Measurements from ENCODE around the gene CEMIP. TPM values are rescaled to one million over a fixed set of nuclear protein-coding genes. Genes with fewer than 3 reads are reported as not detected.
A peak's percentile ranks its signal among the peaks of the same experiment; 100 is the strongest.

Gene CEMIP
- total RNA-seq, 1 donor from 2014 or later, result 3.6 TPM

DNA sequence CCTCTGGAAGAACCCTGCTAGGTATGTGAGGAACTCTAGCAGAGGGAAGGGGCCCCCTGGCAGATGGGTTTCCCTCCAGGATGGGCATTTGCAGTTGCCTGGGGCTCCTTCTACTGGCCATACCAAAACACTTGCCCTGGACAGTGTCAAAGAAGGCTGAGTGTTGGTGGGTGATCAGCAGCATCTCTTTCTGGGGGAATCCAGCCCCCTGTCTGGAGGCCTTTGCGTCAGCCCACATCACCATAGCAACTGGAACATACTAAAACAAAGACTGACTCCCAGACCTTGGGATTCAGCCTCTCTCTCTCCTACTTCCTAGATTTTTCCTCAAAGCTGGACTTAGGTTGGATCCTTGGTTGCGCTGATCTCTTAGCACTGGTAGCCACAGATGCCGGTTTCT lies 8.1 kb downstream of the CEMIP start:
- peaks cover 55% of the 10 kb centered on the region for H4K20me1 ChIP-seq (ENCODE audit: insufficient read depth, low read length)
- no peaks in the 10 kb centered on the region for H3K4me1 ChIP-seq (ENCODE audit: insufficient read depth, low read length)
- H3K27me3 ChIP-seq (ENCODE audit: insufficient read depth, low read length), result peaks cover 3% of the 10 kb centered on the region
- H3K4me3 Mint-ChIP-seq (ENCODE audit: unreplicated experiment), result no peak overlapping the region
- no peaks in the 10 kb centered on the region for H3K36me3 Mint-ChIP-seq (ENCODE audit: low read depth, unreplicated experiment)
- H3K9ac ChIP-seq (ENCODE audit: low read length), result no peak overlapping the region
- H3K27me3 Mint-ChIP-seq (ENCODE audit: low read depth, unreplicated experiment), result peaks cover 35% of the 10 kb centered on the region
- no peaks in the 10 kb centered on the region for H3K9me3 Mint-ChIP-seq (ENCODE audit: unreplicated experiment)
- H3K4me3 ChIP-seq (ENCODE audit: insufficient read depth, low read depth, low read length), result no peak overlapping the region
- H3K4me1 Mint-ChIP-seq (ENCODE audit: low read depth, unreplicated experiment), result peaks cover 6% of the 10 kb centered on the region
- H3K36me3 ChIP-seq (ENCODE audit: insufficient read depth, low read length), result peaks cover 3% of the 10 kb centered on the region
- no peak overlapping the region for H3K27ac ChIP-seq (ENCODE audit: low read depth, low read length)
- H3K9me3 ChIP-seq (ENCODE audit: insufficient read depth, low read depth, low read length), result no peaks in the 10 kb centered on the region
- DNase-seq (ENCODE audit: low read depth), result no peak
- TF ChIP-seq EZH2 (IDR thresholded peaks at IDR 0.05; ENCODE audit: insufficient read depth, low read length), result no peak
- TF ChIP-seq, protein P1, sequence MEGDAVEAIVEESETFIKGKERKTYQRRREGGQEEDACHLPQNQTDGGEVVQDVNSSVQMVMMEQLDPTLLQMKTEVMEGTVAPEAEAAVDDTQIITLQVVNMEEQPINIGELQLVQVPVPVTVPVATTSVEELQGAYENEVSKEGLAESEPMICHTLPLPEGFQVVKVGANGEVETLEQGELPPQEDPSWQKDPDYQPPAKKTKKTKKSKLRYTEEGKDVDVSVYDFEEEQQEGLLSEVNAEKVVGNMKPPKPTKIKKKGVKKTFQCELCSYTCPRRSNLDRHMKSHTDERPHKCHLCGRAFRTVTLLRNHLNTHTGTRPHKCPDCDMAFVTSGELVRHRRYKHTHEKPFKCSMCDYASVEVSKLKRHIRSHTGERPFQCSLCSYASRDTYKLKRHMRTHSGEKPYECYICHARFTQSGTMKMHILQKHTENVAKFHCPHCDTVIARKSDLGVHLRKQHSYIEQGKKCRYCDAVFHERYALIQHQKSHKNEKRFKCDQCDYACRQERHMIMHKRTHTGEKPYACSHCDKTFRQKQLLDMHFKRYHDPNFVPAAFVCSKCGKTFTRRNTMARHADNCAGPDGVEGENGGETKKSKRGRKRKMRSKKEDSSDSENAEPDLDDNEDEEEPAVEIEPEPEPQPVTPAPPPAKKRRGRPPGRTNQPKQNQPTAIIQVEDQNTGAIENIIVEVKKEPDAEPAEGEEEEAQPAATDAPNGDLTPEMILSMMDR (IDR thresholded peaks at IDR 0.05; ENCODE audit: insufficient read depth, low read depth, low read length), result no peak
- H3K79me2 ChIP-seq (ENCODE audit: insufficient read depth, low read length), result no peaks in the 10 kb centered on the region
- no peak overlapping the region for H2AFZ ChIP-seq (ENCODE audit: low read depth, low read length)
- no peak for FAIRE-seq
- no peak overlapping the region for H3K27ac Mint-ChIP-seq (ENCODE audit: unreplicated experiment)
- H3K4me2 ChIP-seq (ENCODE audit: low read length), result no peak overlapping the region

DNA sequence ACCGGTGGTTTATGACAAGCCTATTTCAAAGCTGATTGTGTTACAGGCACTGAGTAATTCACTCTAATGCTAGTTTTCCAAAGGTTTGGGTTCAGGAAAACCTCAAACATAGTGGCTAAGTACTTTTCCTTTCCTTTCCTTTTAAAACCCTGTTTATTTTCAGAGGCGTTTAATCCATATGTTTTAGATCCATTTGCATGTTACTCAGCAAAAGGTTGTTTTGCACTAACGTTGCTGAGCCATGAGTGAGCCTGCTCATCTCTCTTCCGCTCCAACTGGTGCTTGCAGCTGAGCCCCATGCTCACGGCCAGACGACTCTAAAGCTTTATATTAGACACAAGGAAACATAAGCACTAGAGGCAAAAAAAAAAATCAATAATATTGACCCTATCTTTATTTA lies 9.4 kb downstream of the CEMIP start:
- H3K4me3 ChIP-seq (ENCODE audit: insufficient read depth, low read depth, low read length), result no peak overlapping the region
- no peaks in the 10 kb centered on the region for H3K9me3 ChIP-seq (ENCODE audit: insufficient read depth, low read depth, low read length)
- no peak overlapping the region for H3K9ac ChIP-seq (ENCODE audit: low read length)
- Mint-ChIP-seq H3K27ac (ENCODE audit: unreplicated experiment) (no peak overlapping the region), H3K4me3 (ENCODE audit: unreplicated experiment) (no peak overlapping the region), H3K36me3 (ENCODE audit: low read depth, unreplicated experiment) (no peaks in the 10 kb centered on the region), H3K4me1 (ENCODE audit: low read depth, unreplicated experiment) (peaks cover 6% of the 10 kb centered on the region), H3K27me3 (ENCODE audit: low read depth, unreplicated experiment) (peaks cover 31% of the 10 kb centered on the region), H3K9me3 (ENCODE audit: unreplicated experiment) (no peaks in the 10 kb centered on the region)
- TF ChIP-seq, protein P1 (IDR thresholded peaks at IDR 0.05; ENCODE audit: insufficient read depth, low read depth, low read length), result no peak
- TF ChIP-seq EZH2 (IDR thresholded peaks at IDR 0.05; ENCODE audit: insufficient read depth, low read length), result no peak
- no peak overlapping the region for H3K4me2 ChIP-seq (ENCODE audit: low read length)
- H3K27me3 ChIP-seq (ENCODE audit: insufficient read depth, low read length), result no peaks in the 10 kb centered on the region
- H2AFZ ChIP-seq (ENCODE audit: low read depth, low read length), result no peak overlapping the region
- no peaks in the 10 kb centered on the region for H3K79me2 ChIP-seq (ENCODE audit: insufficient read depth, low read length)
- H3K4me1 ChIP-seq (ENCODE audit: insufficient read depth, low read length), result no peaks in the 10 kb centered on the region
- H3K36me3 ChIP-seq (ENCODE audit: insufficient read depth, low read length), result peaks cover 3% of the 10 kb centered on the region
- peaks cover 43% of the 10 kb centered on the region for H4K20me1 ChIP-seq (ENCODE audit: insufficient read depth, low read length)
- FAIRE-seq (no peak), DNase-seq (ENCODE audit: low read depth) (peak; percentile 14)
- no peak overlapping the region for H3K27ac ChIP-seq (ENCODE audit: low read depth, low read length)

DNA sequence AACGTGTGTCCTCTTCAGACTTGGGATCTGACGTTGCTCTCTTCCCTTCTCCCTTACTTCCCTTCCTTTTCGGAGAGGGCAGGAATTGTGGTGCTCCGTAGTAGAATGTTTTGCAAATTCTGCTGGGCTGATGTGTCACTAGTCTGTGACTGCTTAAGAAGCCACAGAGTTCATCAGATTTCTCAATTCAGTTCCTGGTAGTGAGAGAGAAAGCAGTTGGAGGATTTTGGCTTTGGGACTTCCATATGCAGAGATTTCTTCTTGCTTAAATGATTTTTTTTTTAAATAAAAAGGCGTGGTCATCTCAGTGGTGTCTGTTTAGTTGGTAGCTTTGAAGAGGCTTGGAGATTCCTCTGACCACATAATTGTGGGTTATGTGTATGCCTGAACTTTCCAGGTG lies 10.1 kb downstream of the CEMIP start:
- FAIRE-seq (no peak), DNase-seq (ENCODE audit: low read depth) (peak; percentile 24)
- H3K4me1 Mint-ChIP-seq (ENCODE audit: low read depth, unreplicated experiment), result peaks cover 6% of the 10 kb centered on the region
- H3K4me2 ChIP-seq (ENCODE audit: low read length), result no peak overlapping the region
- peaks cover 28% of the 10 kb centered on the region for H3K27me3 Mint-ChIP-seq (ENCODE audit: low read depth, unreplicated experiment)
- H3K4me3 ChIP-seq (ENCODE audit: insufficient read depth, low read depth, low read length), result no peak overlapping the region
- TF ChIP-seq EZH2 (IDR thresholded peaks at IDR 0.05; ENCODE audit: insufficient read depth, low read length), result no peak
- TF ChIP-seq, protein P1 (IDR thresholded peaks at IDR 0.05; ENCODE audit: insufficient read depth, low read depth, low read length), result no peak
- H3K27me3 ChIP-seq (ENCODE audit: insufficient read depth, low read length), result no peaks in the 10 kb centered on the region
- H3K9ac ChIP-seq (ENCODE audit: low read length), result no peak overlapping the region
- H4K20me1 ChIP-seq (ENCODE audit: insufficient read depth, low read length), result peaks cover 36% of the 10 kb centered on the region
- no peak overlapping the region for H3K27ac Mint-ChIP-seq (ENCODE audit: unreplicated experiment)
- H3K79me2 ChIP-seq (ENCODE audit: insufficient read depth, low read length), result no peaks in the 10 kb centered on the region
- H3K4me1 ChIP-seq (ENCODE audit: insufficient read depth, low read length), result no peaks in the 10 kb centered on the region
- no peaks in the 10 kb centered on the region for H3K9me3 ChIP-seq (ENCODE audit: insufficient read depth, low read depth, low read length)
- no peaks in the 10 kb centered on the region for H3K36me3 Mint-ChIP-seq (ENCODE audit: low read depth, unreplicated experiment)
- no peak overlapping the region for H3K4me3 Mint-ChIP-seq (ENCODE audit: unreplicated experiment)
- no peak overlapping the region for H3K27ac ChIP-seq (ENCODE audit: low read depth, low read length)
- H3K36me3 ChIP-seq (ENCODE audit: insufficient read depth, low read length), result peaks cover 3% of the 10 kb centered on the region
- no peaks in the 10 kb centered on the region for H3K9me3 Mint-ChIP-seq (ENCODE audit: unreplicated experiment)
- H2AFZ ChIP-seq (ENCODE audit: low read depth, low read length), result no peak overlapping the region
